C4-2B (cell line): ENCODE results near the gene CCSAP.
"Not testable (repeated sequence)": the region's sequence is repeated elsewhere in the genome, so short reads cannot be mapped to it uniquely, and the experiment has no call there.

ENCODE experiments used
- H3K27ac ChIP-seq: fragments of 450-650 bp; 2 replicates; pipeline ENCODE4 v1.5.1; 2017
- CTCF ChIP-seq: fragments of 450-650 bp; conservative IDR thresholded peaks from 2 replicates; pipeline ENCODE4 v1.5.1; 2017; ENCODE audit warnings: mild to moderate bottlenecking
- ZFX ChIP-seq: fragments of 450-650 bp; IDR thresholded peaks from 2 replicates; pipeline ENCODE4 v1.6.1; 2017

CCSAP gene

GRCh38 chr1:229336345-229336744, 6.5 kb downstream of the CCSAP start:
- TF ChIP-seq ZFX (no peak), CTCF (no peak)
- no peak overlapping the region for H3K27ac ChIP-seq

DNA sequence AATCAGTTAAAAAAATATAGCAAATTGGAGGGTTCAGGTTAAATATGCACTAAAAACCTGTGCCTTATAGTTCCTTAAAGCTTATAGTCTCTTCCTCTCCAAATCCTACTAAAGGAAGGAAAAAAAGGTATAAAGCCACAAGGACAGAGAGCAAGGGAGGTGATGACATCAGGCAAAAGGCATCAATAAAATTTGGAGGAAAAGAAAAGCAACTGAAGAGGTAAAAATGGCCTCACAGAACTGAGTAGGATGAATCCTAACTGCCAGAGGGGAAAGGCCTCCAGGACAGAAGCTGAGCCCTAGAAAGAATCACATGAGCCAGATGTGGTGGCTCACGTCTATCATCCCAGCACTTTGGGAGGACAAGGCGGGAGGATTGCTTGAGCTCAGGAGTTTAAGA, 8.1 kb downstream of the CCSAP start:
- TF ChIP-seq ZFX (no peak), CTCF (no peak)
- no peak overlapping the region for H3K27ac ChIP-seq

- no peak overlapping the region for H3K27ac ChIP-seq
- TF ChIP-seq ZFX (no peak), CTCF (no peak)
Observed at GRCh38 chr1:229334269-229334668, 8.6 kb downstream of the CCSAP start.

GRCh38 chr1:229328598-229329362, 14.1 kb downstream of the CCSAP start:
- no peak overlapping the region for H3K27ac ChIP-seq
- TF ChIP-seq ZFX (no peak), CTCF (no peak)

GRCh38 chr1:229327765-229328164, 15.1 kb downstream of the CCSAP start:
- not testable (repeated sequence) for H3K27ac ChIP-seq

DNA sequence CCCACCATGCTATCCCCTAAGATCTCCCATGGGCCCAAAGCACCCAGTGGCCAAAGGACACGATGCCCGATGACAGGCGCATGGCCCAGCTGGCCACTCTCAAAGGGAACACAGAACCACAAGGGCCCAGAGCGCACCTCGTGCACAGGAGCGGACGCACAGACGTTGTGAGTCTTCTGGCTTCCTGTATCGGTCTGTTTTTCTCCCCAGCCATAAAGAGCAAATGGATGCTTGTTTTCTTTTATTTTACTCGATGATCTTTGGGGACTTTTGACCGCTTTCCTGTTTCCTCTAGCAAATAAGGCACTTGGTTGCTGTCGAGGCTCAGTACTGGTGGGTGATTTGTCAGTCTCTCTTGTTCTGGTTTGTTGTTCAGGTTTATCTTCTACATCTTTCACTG, 16.2 kb downstream of the CCSAP start:
- TF ChIP-seq ZFX (no peak), CTCF (no peak)
- no peak overlapping the region for H3K27ac ChIP-seq

DNA sequence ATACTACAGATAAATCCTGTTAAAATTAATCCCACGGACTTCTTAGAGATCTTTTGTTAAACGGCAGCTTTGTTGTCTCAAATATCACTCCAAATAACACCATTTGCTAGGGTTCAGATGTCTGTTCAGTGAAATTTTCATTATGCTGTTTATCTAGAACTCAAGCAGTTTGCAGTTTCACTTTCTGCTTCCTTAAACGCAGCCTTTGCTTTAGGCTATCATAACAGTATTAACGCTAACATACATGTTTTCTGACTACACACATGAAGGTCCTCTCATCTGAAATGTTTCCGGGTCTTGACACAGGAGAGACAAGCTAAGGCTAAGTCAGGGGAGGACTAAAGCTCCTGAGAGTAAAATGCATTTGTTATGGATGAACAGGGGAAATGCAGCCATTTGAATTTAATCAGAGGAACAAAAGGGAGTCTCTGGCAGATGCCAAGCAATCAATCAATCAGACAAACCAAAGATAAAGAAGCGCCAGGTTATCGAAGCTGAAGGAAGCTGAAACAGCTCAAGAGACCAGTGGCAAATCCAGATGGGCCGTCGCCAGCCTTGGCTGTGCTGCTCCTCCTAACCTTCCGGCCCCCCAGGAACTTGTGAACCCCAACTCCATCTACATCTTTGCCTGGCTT, 16.9 kb downstream of the CCSAP start:
- no peak overlapping the region for H3K27ac ChIP-seq

More for the DNA sequence above, 16.9 kb downstream of the CCSAP start:
- TF ChIP-seq CTCF = no peak
- TF ChIP-seq ZFX = no peak
